Medulla oblongata (tissue), 1 donor: ENCODE results near the gene MBNL3.

Experiments used
- DNase-seq: peaks from one replicate; pipeline ENCODE4 v3.0.0-alpha.2; 2015; ENCODE audit errors: extremely low spot score

MBNL3 gene

DNA sequence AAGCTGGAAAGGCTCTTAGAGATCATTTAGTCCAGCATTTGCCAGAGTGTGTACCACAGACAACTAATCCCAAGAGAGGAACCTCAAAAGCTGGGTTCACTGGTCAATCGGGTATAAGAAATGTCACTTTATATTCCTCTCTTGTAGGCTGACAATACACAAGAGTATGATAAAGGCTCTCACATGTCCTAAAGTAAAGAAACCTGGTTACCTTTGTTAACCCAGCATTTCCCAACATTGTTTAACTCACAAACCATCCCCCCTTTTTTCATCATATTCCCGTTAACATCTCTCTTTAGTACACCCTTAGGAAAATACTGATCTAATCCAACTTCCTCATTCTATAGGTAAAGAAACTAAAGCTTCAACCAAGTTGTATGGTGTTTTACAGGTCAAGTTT is 74.4 kb downstream of the MBNL3 start:
- no peak for DNase-seq

DNA sequence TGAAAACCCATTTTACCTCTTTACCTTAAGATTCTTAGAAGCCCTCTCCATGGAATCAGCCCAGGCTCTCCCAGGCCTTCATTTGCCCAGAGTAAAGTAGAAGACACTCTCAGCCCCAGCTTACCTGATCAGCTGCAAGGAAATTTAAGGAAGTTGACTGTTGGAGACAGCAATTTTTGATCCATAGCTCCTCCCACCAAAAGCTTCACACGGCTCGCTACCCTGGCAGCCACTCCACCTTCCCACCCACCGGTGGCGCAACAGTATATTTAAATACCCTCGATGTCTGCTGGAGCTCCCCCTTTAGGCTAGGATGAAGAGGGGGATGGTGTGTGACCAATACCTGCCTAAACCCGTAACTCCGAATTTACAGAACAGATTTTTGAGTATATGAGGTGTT is 75.4 kb downstream of the MBNL3 start:
- DNase-seq, result no peak

DNA sequence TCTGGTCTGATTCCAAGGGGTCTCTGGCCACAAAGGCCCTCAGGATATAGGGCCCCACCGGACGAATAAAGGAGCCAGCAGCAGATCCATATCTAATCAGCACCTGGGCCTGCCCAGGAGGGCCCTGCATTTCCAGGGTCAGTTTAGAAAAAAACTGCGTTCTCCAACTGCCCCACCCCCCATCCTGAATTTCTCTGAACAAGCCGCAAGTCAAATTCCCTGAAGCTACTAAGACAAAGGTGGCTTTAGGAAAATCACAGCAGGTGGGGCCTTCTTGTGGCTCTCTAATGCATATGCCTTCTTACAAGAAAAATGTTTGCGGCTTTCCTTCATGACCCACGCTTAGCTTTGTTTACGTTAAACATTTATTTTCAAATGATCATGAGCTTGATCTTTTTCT is 76.6 kb downstream of the MBNL3 start:
- no peak for DNase-seq

DNA sequence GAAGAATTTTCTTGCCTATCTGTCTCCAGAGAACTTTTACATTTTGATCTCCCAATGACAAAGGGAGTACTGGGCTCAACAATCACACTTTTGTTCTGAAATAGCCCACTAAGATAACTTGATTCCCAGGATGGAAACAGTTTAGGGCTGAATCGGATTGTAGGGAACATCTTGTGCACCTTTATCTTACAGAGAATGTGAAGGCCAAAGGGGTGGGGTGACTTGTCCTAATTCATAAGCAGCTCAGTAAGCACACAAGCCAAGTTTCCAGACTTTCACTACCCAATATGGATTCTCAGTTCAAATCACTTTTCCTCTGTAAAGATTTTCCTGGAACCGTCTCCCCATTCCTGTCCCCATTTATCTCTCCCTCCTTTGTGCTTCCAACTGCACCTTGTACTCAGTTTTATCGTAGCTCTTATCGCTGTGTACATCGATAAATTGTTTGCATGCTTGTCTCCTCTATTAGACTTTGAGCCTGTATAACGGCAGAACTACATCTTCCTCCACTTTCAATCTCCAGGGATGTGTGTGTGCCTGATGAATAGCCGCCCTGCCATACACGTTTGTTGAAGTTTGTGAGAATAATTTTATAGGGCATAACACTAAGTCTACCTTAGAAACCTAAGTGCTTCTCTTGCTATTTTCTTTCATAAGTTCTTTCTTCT is 77.4 kb downstream of the MBNL3 start:
- no peak for DNase-seq

DNA sequence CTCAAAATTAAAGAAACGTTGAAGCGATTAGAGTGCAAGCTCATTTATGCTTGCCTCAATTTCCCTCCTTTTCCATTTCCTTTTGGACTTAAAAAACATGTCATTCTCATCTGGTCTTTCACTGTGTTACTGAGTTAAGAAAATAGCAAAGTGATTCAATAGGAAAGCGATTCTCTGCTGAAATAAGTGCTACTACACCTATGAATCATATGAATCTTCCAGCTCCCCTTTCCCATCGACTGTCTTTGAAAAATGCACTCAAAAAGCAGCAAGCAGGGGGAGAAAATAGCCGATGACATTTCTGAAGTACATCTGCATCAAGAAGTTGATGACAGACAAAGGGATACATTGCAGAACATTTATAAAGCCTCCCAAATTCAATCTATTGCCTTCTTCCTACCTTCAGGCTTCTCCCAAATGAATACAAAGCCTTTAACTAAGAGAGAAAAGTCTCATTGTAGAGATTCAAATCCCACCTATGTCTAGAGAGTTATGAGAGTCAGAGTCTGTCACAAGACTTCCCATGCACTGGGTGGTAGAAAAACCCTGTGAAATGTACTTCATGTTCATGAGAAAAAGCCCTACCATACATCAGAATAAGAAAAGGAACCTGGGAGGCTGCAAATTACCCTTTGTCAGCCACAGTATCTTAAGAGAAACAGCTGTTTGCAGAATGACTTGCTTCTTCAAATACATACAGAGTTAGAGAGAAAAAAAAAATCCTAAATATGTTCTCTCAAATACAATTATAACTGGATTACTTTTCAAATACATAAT is 78.9 kb downstream of the MBNL3 start:
- DNase-seq, result no peak

DNA sequence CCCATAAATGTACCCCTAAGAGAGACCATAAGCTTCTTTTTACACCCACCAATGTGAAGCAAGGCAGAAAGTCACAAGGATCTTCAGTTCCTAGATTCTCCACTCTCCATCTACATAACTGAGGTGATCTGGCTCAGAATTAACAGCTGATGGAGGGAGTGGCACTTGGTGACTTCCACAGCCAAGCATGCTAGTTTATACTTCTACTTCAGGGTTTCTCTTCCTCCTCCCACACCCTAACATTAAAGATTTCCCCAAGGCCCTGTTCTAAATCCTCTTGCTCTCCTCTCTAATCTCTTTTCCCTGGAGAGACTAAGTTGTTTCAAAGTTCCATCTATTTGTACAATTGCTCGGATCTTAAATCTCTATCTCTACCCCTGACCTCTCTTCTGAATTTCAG is 81.1 kb downstream of the MBNL3 start:
- no peak for DNase-seq

DNA sequence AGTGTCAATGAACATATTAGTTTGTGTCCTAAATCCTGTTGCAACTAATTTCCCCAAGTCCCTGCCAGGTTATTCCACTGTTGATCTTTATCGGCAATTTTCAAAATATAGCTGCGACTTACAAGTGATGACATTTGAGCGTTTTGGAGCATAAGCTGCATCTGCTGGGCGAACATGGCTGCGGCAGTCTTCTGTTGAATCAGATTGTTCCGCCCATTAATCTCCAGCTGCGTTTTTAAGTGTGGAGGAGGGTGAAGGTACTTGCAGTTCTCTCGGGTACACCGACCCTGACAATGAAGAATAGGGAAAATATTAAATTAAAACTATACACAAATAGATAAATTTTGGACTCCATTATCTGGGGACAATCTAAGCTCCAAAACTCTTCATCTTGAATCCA is 82.7 kb downstream of the MBNL3 start:
- no peak for DNase-seq

DNA sequence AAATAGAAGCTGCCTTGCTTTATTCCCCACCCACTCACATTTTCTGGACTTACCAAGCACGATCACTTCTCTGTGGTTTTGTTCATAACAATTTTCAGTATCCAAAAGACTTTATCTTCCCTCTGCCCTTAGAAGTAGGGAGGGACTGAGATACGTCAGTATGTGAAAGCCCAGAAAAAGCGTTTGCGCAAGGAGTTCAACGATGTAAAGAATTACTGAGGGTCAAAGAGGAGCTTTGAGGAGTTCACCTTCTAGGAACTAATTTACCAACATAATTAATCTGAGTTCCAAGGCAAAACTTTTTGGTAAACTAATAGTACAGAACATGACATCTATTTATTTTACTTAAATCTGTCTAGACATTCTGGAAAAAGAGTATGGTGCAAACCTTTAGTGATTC is 84.6 kb downstream of the MBNL3 start:
- DNase-seq, result no peak

DNA sequence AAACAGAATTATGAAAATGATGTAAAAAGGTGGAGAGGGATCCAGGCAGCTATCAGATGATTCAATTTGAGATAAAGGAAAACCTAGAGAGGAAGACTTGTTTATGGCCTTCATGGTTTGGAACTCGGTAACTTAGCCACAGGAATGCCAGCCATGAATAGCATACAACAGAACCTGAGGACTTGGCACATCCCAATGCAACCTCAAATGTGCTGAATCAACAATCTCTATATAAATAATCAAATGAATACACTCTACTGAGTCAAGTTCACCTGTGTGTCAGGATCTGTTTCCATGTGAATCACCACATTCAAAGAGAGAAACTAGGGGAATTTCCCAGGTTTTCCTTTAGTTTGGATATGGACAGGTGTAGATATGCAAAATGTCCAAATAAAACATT is 86.9 kb downstream of the MBNL3 start:
- DNase-seq, result no peak

DNA sequence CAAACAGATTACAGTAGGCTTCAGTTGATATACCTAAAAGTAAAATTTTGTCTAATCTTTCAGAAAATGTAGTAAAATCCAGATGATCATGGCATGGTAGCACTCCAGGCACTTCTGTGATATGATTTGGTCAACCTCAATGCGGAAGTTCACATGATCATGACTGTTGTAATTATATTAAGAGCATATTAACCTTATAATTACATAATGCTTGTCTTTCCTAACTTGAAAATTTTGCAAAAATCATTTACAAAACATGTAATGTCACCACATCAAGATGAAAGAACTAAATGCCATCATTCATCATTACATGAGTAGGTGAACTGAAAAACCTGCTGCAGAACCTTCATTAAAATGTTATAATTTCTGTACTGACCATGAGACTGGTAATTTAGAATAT is 88.1 kb downstream of the MBNL3 start:
- DNase-seq, result no peak

DNA sequence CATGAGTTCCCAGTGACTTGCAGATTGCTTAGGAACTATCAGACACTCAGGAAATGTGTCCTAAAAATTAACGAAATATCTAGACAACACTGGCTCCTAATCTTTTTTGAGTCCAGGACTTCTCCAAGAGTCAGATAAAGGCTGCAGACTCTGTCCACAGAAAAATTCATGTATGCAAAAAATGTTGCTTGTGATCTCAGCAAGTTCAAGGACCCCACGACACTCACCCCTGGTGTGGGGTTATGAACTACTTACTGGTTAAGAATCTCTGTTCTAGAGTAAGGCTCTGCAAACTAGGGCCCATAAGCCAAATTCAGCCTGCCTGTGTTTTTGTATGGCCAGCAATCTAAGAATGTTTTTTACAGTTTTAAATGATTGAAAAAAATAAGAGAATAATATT is 93.2 kb downstream of the MBNL3 start:
- DNase-seq, result no peak

DNA sequence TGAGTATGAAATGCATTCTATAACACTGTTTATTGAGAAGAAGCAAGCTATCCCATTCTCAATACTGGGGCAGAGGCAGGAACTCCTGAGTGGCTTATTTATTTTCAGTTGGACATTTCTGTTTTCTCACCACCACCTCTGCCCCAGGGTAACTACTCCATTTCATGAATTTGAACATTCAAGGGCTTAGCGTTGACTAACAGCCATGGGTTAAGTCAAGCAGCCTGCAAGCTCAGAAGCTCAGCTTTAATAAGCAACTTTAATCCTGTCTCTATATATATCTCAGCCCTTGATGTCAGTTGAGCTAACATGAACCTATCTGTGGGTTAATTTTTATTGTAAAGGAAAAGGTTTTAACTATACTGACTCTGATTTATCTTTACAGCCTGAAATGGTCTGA is 93.8 kb downstream of the MBNL3 start:
- no peak for DNase-seq

DNA sequence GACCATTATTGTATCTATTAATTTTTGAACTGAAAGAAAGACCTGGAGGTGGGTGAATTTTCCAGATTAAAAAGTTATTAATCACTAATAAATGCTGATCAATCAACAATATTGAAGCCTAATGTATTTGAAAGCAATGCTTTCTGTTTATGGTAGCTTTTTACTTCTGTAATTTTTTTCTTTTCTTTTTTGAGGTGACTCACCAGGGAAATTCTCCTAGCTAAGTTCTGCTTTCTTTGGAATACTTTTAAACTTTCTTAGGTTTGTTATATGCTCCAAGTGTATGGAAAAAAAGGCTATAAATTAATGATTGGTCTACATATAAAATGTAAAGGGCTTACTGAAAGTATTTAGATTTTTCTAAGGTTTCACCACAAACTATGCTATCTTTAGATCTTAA is 94.2 kb downstream of the MBNL3 start:
- no peak for DNase-seq

DNA sequence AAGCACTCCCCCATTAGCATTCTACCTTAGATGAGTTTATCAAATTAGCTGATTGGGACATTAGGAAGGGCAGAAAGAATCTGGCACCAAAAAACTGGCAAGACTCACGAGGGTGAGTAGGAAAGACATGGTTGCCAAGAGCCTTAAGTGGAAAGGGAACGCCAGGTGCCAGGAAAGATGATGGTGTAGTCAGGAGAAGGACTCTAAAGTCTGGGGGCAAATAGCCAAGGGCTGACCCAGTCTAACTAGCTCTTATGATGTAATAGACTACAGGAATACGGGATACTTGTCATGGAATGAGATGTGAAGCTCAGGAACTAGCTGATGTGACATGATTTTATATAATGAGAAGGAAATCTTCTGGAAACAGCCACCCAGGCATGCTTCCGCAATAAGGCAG is 94.8 kb downstream of the MBNL3 start:
- no peak for DNase-seq

DNA sequence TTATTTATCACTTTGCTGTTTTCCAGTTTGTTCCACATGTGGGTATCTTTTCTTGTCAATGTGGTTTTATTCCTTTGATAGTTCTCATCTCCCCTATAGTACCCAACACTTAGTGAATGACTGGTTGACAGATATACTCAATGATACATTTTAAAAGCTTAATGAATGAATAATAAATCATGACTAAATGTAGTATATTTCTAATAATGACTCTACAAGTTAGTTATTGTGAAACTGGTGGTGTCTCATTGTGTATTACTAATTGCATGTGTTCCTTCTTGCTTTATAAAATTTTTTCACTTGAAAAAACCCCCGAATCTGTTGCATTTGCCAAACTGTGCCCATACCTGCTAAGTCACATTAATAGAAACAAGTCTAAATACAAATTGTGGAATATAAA is 95.4 kb downstream of the MBNL3 start:
- DNase-seq, result no peak

DNA sequence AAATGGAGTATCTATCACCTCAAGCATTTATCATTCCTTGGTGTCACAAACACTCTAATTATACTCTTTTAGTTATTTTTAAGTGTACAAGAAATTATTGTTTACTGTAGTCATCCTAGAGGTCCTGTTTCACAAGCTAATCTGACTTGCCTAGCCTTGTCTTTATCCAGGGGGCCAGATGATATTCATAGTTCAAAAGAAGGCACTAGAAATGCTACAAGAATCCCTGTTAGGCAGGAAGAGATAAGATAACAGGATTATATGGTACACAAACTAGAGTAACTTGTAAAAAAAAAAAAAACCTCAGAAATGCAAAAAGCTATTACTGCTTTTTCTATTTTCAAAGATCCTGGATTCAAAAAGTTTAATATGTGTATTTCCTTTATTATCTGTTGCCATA is 95.8 kb downstream of the MBNL3 start:
- DNase-seq, result no peak

DNA sequence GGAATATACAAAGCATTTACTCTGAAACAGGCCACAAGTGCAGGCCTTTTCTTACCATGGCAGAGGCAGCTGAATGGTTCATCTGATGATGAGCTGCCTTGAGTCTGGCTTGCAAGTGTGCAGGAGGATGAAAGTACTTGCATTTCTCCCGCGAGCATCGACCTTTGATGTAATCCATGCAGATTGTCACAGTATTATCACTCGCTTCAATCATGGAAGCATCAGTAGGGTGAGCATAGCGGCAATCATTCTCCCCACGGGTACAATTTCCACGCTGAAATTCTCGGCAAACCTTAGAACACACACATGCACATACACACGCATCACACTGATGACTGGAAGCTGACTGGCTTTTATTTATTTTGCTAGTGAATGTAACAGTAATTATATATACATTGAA is 98.0 kb downstream of the MBNL3 start:
- no peak for DNase-seq

DNA sequence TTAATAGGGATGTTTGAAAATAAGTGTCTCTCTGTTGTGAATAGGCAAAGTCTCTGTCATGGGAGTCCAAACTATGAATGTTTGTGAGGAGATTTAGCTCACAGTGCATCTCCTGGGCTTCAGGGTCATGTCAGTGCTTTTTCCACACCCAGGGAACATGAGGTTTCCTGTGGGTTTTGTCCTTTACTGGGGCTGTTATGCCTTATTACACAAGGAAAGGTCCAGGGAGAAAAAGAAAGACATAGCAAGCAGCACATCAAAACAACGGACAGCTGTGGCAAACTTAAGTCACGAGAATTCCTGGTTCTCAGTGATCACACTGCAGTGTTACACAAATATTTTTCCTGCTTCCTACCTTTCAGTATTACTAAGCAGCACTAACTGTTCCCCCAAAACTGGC is 99.4 kb downstream of the MBNL3 start:
- no peak for DNase-seq

DNA sequence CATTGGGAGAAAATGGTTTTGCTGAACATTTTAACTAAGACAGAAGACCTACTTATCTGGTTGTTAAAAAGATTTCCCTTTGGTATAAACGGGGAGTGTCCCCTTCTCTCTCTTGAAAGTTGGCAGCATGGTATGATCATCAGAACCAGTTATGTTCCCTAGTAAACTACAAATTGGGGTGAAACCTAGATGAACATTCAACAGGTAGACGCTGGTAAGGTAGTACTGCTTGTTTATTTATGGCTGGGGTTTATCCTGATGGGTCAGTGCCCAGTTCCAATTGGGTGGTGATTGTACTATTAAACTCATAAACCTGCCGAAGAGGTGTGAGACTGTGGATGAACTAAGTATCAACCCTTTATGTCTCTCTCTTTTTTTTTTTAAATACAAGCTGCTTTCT is 100.5 kb downstream of the MBNL3 start:
- no peak for DNase-seq

DNA sequence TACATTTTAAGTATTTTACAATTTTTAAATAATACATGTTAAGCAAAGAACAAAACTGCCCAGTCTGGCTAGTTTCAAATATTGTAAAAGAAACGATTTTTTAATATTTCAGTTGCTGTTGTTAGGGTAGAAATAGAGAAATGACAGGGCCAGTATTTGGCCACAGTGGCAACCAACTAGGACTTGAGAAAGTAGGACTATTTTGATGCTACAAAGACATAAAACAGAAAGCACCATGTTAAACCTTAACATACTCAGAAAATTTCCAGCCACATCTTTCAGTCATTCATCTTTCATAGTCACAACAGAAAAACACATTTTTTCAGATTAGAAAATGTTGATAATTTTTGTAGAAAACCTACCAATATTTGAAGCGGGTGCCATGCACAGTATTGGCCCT is 104.5 kb downstream of the MBNL3 start:
- no peak for DNase-seq

DNA sequence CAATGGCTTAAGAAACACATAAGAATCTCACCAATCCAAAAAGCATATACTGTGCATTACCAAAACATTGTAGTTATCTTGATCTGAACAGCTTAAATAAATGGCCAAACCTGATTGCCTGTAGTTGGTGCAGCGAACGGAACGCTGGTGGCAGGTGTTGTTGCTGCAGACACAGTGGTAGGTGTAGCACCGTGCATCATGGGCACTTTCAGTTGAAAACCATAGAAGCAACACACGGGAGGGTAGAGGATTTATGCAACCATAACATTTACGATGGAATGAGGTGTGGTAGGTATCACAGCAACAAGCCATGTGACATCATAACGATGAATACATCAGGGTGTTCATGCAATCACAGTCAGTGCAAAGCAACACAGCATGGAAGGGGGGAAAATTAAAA is 106.8 kb downstream of the MBNL3 start:
- DNase-seq, result no peak

DNA sequence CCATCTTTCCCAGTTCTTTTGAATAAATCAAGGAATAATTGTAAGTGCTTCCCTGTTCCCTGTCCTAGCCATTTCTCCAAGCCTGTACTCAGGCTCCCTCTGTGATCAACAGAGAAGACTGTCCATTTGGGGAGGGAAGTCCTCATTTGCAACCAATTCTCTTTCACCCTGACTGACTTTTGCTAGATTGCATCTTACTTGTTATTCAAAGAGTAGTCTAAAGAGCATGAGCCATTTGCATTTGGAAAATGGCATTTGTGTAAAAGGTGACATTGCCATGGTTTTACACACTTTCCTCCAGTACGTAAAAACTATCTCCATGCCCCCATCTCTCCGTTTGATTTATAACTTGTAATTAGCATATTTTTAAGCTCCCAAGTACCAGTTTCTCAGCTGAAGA is 110.6 kb downstream of the MBNL3 start:
- no peak for DNase-seq

DNA sequence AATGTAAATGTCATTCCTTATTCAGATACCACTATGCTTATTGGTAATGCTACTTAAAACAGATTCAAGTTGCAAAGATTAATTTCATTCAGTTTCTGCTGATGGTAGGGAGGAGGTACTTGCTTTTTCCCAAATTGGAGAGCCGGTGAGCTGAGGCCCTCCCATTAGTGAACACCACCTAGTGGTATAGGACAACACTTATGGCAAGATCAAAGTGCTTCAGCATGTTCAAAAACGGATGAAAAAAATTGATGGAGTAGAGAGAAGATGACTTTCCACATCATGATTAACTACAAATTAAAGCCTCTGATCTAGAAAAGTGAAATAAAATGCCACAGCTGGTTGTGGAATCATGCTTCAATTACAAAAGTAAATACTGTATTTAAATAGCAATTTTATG is 112.9 kb downstream of the MBNL3 start:
- DNase-seq, result no peak

DNA sequence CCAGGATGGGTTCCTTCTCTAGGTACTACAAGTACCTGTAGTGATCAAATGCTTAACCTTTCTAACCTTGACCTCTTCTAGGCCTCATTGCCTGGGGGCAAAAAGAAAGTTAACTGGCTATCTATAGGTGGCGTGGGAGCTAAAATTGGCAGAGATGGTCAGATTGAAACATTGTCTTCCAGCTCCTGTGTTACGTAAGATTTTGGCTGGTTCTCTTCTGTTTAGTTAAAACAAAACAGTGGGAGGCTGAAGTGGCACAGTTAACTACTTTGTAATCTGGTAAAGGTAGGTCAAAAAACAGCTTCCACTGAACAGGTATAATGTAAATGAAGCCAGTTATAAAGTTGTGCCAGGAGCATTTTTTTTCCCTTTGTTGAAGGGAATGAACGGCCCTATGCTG is 115.2 kb downstream of the MBNL3 start:
- DNase-seq, result no peak
